NCI-H82 treated with DMSO at 0.1 percent for 48 hours (cell line): ENCODE data around the gene GNAO1.
A peak's percentile ranks its signal among the peaks of the same experiment; 100 is the strongest.

Experiments used
- DNase-seq: peaks from one replicate; lab custom pipeline; 2025; ENCODE audit not compliant: unreplicated experiment; lab: John Stamatoyannopoulos, UW

The GNAO1 gene

DNA sequence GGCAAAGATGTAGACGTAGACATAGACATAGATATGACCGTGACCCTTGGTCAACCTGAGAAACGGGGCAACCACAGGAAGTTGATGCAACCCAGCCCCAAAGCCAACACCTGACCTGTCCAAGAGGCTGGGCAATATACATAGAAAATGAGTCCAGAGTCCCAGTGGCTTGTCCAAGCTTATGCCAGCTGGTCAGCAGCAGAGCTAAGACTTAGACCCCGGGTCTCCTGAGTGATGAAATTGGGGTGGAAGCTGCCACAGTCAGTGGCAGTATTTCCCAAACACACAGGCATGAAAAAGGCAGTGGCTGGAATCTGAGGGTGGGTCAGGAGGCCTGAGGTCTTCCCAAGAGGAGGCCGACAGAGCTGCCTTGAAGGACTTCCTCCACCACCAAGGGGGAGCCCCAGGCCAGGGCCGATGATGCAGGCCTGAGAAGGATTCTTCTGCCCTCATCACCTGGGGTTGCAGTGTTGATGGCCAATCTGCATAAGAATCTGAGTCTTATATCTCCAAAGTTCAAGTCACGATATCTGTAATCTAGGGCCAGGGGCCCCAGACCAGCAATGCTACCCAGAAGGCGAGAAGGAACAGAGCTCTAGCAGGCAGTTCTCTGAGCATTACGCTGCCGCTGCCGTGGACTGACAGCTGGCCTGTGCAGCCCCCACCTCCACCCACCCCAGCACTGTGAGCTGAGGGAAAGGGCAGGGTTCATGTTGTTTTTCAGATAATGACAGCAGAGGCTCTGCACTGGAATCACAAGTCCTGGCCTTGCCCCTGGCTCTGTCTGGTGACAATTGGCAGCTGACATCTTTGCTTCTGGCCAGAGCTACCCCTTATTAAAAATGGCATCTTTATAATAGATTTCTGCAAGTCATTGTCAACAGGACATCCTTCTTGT, 72.7 kb downstream of the GNAO1 start:
- no peak for DNase-seq

DNA sequence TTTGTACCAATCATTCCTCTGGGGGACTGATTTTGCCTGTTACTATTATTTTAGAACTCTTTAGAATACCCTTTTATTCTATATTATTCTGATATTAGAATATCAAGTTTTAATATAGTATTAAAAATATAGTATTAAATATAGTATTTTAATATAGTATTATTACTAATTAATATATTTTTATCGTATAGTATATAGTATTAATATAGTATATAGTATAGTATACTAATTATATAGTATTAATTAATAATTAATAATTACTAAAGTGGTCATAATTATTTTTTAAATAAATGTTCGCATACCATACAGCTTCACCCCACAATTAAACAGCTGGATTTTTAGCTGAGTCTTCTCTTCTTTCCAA, 73.3 kb downstream of the GNAO1 start:
- DNase-seq, result no peak

DNA sequence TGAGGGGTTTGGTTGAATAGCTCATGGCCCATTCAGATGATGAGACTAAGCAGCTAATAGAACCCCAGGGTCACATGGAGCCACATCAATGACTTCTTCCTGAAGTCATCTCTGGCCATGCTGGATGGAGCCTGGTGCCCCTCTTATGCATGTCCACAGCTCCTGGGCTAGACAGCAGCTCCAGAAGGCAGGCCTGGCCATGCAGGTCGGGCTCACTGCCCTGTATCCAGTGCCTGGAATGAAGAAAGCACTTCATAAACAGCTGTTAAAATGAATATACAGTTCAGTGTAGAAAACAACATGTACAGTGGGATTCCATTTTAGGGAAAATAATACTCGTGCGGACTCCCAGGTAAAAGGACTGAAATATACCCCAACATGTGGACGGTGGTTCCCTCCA, 73.9 kb downstream of the GNAO1 start:
- DNase-seq, result no peak

DNA sequence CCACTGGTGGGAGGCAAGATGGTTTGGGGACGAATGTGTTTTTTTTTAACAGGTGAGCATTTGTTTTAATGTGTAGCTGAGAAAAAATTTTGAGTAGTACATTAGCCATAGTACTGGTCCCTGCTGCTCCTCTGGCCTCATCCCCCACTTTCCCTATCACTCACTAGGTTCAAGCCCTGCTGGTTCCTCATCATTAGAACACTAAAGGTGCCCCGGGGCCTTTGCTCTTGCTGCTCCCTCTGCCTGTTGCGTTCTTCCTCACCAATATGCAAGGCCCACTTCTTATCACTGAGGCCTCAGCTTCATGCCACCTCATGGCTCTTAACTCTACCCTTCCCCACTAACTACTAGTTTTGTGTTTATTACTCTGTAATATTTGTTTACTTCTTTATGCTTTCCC, 74.5 kb downstream of the GNAO1 start:
- no peak for DNase-seq

DNA sequence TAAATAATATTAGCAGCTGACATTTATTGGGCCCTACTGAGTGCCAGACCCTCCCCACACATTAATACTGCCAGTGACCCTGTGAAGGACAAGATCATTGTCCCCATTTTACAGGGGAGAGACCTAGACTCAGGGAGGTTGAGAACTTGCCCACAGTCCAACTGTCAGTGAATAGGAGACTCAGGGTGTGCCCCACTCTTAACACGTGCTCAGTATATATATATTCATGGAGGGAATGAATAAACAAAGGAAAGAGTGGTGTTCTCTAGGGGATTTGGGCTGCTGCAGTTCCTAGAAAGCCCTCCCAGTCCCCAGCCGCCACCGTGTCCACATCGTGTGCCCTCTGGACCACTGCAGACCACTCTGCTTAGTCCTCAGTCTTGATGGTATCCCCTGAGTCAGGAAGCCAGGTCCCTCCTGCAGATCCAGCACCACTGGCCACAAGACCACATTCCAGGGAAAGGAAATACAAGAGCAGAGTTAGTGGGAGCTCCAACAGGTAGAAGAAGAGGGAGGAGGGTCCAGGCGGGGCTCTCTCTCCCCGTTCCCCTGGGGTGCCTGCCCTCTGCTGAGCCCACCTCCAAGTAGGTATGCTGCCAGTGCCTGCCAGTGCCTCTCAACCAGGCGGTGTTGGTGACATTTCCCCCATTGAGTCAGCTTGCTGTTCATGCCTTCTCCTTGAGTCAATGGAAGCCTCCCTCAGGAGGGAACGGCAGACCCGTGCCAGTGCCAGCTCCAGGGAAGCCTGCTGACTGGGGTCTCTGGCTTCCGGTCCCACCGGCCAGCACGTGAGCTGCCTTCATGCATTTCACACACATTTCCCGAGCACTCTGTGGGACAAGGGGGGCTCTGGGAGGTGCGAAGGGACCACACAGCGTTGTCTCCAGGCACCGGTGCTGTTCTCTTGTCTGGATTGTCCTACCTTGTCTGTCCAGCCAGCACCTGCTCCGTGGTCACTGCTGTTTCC, 75.6 kb downstream of the GNAO1 start:
- no peak for DNase-seq

DNA sequence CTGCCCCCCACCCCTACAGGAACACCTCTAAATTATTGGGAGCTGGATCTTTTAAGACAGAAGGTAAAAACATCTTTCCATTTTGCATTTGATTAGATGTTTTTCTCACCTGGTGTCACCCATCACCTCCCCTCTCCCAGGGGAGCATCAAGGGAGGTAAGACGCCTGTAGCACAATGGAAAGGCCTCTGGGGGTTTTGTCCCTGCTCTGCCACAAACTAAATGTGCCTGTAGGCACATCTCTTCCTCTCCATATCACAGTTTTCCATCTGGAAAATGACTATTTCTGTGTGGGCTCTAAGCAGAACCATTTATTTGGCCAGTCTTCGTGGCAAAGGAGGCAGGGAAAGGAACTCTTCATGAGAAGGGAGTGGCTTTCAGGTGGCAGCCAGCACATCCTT, 76.6 kb downstream of the GNAO1 start:
- DNase-seq, result no peak

DNA sequence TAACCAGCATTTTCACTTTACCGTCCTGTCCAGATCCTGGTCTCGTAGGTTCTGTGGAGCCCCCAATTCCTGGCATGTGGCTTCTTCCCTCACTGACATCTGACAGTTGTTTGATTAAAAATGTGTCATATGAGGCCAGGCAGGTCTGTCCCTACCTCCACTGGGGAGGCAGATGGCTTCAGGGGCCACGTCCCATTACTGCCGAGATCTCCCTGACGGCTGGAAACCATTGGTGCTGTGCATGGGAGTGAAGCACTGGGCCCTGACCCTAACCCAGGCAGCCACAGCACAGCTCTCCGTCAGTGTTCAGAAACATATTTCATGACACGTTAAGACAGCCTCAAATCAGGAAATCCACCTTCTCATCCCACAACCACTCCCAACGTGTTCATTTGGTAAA, 77.5 kb downstream of the GNAO1 start:
- no peak for DNase-seq

DNA sequence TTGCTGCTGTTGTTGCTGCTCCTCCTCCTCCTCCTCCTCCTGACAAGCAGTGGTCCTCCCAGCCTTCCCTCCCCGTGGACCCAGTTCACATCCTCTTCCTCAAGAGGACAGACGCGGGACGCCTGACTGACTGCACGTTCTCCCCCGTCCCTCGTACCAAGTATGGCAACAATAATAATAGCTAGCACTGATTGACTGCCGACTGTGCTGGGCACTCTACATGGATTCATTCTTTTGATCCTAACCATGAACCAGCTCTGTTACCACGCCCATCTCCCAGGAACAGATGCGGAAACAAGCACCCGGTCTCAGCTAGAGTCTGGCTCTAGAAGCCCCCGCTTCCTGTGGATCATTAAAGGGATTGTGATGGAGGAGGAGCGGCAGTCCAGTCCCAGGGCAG, 78.0 kb downstream of the GNAO1 start:
- DNase-seq, result no peak

DNA sequence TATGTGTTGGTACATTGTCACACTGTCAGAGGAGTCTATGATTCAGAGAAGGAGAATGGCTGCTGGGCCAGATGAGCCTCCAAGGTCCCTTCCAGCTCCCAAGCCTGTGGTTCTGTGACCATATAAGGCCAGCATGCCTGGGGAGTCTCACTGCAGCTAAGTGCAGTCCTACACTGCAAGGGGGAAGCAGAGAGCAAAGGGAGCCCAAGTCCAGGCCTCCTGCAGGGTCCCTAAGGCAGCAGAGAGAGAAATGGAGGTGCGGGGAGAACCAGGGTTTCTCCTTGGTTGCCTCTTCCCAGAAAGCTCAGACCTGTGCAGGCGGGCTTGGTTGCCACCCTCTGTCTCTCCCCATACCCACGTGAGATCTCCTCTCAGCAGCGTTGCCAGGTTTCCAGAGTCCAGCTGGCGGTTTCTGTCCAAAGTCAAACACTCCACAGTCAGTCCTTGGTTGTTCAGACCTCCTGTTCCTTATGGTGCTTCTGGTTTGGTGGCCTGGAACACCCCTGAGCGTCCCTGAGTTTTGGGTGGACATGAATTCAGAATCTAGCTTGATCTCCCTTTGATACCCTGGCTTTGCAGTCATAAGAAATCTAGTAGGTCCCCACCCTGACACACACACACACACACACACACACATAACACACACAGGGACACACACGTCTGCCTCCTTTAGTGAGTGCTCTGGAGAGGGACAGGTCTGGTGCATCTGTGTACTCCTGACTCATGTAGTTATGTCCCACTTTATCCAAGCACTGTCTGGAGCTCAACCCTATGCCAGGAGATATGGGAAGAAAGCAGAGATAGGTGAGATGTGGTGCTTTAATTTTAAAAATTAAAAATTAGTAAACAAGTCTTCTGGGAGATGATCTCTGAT, 78.8 kb downstream of the GNAO1 start:
- DNase-seq, result no peak

DNA sequence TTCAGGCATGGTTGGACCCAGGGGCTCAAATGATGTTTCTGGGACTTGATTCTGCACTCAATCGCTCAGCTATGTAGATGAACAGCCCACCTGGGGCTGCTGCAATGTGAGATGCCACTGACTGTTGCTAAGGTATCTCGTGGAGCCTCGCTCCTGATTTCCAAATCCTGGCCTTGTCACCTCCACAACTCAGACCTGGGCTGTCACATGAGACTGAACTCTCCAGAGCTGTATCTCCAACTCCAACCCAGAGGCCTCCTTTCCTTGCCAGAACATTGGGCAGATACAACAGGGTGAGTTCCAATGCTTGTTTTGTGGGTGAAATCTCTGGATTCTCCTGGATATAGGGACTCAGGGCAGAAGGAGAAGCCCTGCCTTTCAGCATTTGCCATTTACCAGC, 79.5 kb downstream of the GNAO1 start:
- no peak for DNase-seq

DNA sequence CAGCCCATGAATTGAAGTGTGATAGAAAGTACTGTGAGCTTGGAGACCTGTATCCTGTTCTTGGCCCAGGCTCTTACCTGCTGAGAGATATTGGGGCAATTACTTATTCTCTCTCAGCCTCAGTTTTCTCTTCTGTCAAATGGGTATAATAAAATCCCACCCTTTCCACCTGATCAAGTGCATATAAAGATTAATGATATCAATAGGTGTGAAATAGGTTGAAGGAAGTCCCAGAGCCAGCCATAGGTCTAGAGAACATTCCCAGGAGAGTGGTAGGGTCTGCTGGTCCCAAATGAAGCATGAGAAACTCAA, 81.2 kb downstream of the GNAO1 start:
- DNase-seq, result no peak

DNA sequence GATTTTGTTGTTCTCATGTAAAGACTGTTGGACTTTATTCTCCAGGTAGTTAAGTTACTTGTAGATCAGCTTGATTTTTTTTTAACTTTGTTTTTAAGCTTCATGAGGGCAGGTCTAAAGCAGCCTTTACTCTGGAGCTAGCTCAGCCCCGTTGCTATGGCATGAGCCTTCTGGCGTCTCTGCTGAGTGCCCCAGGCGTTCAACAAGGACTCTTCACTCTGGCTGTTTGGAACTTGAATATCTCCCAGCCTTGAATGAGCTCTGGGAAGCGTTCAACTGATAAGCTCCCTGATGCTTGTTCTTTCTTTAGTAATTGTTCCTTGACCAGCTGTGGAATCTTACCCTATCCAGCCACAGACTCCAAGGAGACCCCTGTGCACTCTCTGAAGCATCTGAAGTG, 82.3 kb downstream of the GNAO1 start:
- no peak for DNase-seq

DNA sequence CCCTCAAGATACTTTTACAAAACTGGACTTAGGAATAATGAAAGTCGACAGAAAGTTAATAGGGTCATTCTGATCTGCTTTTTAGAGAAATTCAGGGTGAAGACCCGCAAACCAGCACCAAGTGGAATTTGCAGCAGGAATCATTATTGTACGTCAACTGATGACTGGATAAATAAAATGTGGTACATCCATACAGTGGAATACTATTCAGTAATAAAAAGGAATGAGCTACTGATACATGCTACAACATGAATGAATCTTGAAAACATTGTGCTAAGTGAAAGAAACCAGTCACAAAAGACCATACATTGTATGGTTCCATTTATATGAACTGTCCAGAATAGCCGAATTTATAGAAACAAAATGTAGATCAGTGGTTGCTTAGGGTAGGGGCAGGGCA, 83.1 kb downstream of the GNAO1 start:
- no peak for DNase-seq

DNA sequence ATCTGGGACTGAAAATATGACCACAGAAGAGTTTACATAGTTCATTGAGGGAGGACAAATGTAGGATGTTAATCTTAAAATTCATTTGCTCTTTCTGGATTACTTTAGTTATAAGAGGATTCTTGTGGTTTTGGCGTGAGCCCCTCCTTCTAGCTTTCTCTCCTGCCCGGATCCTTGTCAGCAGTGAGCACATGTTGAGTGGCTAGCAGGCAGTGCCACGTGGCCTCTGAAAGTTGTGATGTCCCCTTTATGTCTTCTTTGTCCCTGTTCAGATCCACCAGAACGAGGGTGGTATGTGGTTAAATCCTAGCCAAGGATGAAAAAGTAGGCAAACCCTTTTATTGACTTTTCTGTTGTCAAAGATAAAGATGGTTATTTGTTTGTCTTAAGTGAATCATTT, 83.8 kb downstream of the GNAO1 start:
- DNase-seq, result no peak

DNA sequence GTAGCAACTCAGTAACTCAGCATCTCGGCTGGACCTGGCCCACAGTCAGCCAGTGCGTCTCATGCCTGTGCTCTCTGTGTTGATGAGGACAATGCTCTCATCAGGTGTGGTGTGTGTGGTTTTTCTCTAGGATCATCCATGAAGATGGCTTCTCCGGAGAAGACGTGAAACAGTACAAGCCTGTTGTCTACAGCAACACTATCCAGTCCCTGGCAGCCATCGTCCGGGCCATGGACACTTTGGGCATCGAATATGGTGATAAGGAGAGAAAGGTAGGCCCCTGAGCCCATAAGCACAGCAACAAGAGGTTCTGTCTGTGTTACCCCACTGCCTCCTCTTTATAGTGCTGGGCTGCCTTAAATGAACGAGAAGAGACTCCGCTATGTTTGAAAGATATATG, 84.5 kb downstream of the GNAO1 start:
- no peak for DNase-seq

DNA sequence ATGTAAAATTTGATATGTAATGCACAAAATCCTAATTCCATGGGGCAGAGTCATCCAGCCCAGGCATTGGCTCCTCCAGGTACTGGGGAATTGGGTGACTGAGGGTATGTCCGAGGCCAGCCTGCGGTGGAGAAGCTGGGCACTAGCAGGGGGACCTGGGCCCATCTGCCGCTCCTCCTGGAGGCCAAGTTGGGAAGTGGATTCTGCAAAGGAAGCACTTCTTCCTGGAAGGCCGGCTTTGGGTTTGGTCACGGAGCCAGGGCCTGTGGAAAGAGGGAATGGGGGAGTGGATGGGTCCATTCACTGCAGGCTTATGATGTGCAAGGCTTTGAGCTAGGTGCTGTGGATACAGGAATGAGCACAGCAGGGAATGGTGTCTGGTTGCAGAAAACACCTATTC, 85.8 kb downstream of the GNAO1 start:
- no peak for DNase-seq

DNA sequence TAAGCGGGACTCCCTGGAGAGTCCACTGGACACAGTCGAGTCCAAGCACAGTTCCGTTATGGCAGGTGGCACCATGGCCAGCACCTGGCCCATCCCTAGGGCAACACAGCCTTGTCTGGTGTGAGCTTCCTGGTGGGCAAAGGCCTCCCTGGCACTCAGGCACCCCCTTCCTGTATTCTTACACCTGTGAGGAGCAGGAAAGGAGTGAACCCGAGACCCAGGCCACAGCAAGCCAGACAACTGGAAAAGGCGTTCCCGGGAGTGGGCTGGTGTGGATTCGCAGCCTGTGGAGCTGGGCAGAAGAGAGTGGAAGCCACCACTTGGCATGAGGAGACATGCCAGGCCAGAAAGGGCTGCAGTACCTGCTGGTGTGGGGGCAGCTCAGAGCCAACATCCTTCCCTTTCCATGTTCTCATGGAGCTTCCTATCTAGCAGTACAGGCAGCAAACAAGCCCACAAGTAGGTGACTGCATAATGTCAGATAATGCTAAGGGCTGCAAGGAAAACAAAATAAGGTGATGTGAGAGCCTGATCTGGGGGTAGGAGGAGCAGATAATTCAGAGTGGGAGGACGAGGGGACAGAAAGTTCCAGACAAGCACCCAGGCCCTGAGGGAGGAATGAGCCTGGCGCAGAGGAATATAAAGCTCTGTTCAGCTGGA, 87.0 kb downstream of the GNAO1 start:
- DNase-seq, result no peak

DNA sequence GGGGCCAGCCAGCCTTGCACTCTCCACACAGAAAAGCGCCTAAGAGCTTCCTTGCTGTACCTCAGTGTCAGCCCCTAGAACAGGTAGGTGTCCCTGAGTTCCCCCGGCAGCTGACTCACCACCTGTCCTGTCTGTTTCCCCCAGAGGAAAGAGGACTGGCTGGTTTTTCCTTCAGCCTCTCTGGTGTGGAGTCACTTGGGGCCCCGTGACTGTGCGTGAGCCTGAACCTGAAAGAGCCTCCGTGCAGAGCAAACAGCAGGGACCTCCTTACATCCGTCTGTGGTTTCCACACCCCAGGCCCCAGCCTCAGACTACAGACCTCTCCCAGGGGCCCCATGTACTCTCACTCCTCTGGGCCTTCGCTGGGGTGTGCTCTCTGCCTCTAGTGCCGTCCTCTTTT, 87.8 kb downstream of the GNAO1 start:
- no peak for DNase-seq

DNA sequence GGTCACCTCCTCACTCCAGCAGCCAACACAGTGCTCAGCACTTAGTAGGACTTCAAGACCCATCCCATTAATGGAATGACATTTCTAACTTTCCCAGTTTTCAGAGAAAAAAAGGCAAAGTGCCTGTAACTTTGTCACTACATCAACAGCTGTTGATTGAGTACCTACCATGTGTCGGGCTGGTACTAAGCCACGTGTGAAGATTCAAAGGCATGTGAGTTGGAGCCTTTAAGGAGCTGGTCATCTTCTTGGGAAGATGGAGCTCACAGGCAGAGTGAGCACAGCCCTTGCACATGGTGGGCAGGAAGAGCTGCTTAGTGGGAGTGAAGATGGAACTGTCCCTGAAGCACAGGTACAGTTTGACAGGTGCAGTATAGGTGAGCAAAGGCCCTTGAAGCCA, 88.6 kb downstream of the GNAO1 start:
- no peak for DNase-seq

DNA sequence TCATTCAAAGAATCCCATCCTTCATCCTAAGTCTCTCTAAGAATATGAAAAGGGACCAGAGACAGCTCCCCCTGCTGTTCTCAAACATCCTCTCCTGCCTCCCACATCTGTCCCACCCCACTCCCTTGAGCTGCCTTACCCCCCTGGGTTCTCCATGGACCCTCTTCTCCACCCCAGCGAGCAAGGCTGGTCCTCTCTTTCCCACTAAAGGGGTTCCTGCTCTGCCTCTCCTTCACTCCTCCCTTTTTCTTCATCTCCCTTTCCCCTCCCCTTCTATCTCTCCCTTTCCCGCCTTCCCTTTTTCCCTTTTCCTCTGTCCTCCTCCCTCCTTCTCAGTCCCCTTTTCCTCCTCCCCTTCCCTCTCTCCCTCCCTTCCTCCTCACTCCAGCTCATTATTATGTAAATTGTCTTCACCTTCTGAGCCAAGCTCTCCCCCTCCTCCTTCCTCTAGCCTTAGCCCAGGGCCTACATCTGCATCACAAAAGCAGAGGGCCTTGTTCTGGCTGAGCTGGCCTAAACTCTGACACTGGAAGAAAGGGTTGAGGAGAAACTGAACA, 90.0 kb downstream of the GNAO1 start:
- DNase-seq, result peak; percentile 1

DNA sequence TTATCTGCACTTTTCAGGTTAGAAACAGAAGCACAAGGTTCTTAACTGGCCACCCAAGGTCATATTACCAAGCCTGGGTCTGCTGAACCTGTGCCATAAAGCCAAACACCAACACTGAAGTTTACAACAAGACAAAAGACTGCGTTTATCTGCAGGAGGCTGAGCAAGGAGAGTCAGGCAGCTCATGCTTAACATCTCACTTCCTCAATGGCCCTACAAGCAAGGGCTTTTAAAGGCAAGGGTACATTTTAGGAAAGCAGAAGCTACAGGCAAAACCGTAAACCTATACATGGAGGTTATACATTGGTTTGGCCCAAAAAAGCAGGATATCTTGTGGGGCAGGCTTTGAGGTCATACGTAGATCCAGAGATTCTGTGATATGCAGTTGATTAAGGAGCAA, 91.2 kb downstream of the GNAO1 start:
- DNase-seq, result no peak
